GM21737 (cell line): Measurements from ENCODE around the gene METTL2B.

Source experiments
- ATAC-seq: cut with Tn5 transposase; IDR thresholded peaks from one replicate; pipeline ENCODE4 v1.9.1; 2021; ENCODE audit warnings: mild to moderate bottlenecking, moderate library complexity; ENCODE audit not compliant: unreplicated experiment

Gene METTL2B, protein sequence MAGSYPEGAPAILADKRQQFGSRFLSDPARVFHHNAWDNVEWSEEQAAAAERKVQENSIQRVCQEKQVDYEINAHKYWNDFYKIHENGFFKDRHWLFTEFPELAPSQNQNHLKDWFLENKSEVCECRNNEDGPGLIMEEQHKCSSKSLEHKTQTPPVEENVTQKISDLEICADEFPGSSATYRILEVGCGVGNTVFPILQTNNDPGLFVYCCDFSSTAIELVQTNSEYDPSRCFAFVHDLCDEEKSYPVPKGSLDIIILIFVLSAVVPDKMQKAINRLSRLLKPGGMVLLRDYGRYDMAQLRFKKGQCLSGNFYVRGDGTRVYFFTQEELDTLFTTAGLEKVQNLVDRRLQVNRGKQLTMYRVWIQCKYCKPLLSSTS

GRCh38 chr7:128476402-128477335 lies at the start of gene METTL2B:
Gene METTL2B, plus strand, starts transcription at chr7:128476748. Its CDS starts 18 bp downstream, at chr7:128476766.
- ATAC-seq, result peak; percentile 91

DNA sequence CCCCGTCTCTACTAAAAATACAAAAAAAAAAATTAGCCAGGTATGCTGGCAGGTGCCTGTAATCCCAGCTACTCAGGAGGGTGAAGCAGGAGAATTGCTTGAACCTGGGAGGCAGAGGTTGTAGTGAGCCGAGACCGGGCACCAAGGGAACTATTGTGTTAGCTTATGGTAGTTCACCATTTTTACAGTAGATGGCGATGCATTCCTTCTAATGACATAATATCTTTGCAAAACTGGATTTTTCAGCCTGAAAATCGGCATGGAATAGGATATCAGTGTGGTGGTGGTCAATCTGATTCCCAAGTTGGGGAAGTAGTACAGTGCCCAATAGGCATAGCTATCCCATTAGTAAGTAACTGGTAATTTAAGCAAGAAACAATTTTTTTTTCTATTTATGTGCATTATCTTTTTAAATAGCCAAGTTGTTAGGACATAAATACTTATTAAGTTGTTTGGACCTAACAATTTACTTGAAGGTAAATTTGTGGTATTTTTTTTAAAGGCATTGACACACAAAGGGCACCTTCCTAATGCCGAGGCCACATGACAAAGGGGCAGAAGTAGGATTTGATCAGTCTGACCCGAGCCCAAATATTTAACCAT lies 49.2 kb upstream of the METTL2B start:
- no peak for ATAC-seq

GRCh38 chr7:128430207-128430606 lies 46.3 kb upstream of the METTL2B start:
- no peak for ATAC-seq

- no peak for ATAC-seq
Measured at GRCh38 chr7:128431221-128431620, 45.3 kb upstream of the METTL2B start.

- no peak for ATAC-seq
Measured at GRCh38 chr7:128431754-128432153, 44.8 kb upstream of the METTL2B start.

- ATAC-seq, result no peak
Measured at GRCh38 chr7:128434413-128435326, 41.9 kb upstream of the METTL2B start.

DNA sequence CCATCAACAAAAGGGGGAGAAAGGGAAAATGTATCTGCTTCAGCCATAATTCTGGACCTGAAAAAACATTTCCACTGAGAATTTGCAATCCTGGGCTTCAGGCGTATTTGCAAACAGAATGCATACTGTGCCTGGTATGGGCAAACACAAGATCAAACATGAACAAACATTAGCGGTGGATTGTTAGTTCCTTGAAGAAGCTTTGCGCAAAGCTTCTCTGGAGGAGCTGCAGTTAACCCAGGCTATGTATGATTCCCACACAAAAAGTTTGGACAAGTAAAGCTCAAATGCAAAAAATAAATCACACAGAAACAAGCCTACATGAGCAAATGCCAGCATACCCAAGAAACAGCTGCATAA lies 41.2 kb upstream of the METTL2B start:
- ATAC-seq, result no peak

DNA sequence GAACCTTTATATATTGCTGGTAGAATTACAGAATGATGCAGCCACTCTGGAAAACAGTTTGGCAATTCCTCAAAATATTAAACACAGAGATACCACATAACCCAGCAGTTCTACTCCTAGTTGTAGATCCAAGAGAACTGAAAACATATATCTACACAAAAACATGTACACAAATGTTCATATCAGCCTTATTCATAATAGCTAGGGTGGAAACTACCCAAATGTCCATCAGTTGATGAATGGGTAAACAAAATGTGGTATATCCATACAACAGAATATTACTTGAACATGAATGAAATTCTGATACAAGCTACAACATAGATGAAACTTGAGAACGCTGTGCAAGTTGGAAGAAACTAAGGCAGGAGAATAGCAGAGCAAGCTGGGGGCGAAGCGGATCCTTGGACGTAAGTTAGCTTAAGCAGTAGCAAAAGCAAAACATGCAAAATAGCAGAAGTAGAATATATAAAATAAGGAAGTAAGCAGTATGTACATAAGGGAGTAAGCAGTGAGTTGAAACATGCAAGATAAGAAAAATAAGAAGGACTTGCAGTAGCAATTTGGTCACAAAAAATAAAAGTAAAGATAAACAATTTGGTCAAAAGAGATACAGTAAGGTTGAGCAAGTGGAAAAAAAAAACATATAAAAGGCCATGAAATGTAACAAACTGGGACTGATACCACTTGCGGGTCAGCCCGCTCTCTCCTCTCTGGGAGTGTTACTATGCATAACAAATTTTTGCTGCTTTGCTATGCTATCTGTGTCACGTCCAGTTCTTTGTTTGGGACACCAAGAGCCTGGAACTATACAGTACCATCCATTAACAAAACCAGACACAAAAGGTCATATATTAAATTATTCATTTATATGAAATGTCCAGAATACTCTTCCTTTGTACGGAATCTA lies 38.9 kb upstream of the METTL2B start:
- peak; percentile 75 for ATAC-seq

DNA sequence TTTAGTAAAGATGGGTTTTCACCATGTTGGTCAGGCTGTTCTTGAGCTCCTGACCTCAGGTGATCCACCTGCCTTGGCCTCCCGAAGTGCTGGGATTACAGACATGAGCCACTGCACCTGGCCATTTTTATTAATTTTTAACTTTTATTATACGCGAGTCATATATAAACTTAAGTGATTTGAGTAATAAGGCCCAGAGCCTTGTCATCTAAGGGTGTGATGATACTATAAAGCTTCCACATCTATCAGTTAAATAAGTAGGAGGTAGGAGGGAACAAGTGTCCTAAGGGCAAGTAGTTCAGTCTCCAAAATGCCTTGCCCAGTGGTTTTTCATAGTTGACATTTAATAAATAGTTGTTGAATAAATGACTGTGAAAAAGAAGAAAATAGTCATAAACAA lies 34.2 kb upstream of the METTL2B start:
- ATAC-seq, result no peak

DNA sequence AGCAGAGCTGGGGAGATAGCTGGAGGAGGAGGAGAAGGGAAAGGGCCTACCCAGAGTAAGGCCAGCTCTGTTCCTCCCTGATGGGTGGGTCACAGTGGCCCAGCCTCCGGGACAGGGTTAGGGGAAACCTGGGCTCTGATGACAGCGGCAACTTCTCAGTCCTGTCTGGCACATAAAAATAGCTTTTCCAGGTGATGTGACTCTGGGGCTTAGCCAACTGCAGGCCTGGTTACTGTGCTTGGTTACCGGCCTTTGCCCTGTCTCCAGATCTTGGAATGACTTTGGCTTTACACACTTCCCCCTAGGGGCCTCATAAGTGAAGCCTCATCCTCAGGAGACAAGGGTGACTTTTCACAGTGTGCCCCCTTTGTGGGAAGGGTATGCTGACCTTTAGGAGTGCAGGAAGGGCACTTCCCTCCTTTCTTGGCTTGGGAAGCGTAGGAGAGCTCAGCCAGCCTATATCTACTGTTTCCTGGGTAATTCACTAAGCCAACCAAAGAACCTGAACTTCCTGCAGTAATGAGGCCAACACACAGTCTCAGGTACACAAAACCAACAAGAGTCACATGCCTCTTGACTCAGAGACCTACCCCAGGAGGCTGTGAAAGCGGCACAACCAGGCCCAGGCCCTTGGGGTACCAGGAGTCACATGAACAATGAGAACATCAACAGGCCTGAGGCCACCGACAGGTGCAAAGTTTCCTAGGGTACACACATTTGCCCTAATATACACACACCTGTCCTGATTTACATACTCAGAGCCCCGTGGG lies 32.5 kb upstream of the METTL2B start:
- no peak for ATAC-seq

- ATAC-seq, result no peak
Measured at GRCh38 chr7:128446306-128446705, 30.2 kb upstream of the METTL2B start.

DNA sequence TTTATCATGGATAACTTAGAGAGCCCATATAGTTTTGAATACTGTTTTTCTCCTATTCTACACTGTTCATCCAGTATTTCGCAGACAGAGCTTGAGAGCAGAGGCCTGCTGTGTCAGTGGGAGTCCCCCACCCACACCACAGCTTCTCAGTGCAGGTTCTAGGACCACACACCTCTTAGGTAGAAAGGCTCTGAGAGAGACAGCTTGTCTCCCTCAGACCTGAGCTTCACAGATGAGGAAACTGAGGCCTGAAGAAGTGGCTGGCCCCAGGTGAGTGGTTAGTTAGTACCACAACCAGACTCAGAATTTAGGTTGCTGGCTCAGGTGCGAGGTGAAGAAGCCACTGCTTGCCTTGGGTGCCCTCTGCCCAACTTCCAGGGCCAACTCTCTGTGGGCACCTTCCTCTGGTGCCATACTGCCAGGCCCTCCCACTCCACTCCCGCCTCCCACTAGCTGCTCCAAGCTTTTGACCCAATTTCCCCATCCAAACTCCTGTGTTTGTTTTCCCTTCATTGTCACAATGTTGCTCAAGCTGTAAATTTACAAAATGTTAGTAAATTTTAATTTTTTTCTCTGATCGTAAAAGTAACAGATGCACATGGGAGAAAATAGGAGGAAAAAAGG lies 28.5 kb upstream of the METTL2B start:
- no peak for ATAC-seq

GRCh38 chr7:128448751-128449302 lies 27.7 kb upstream of the METTL2B start:
- ATAC-seq, result no peak

- no peak for ATAC-seq
Measured at GRCh38 chr7:128450409-128450808, 26.1 kb upstream of the METTL2B start.

DNA sequence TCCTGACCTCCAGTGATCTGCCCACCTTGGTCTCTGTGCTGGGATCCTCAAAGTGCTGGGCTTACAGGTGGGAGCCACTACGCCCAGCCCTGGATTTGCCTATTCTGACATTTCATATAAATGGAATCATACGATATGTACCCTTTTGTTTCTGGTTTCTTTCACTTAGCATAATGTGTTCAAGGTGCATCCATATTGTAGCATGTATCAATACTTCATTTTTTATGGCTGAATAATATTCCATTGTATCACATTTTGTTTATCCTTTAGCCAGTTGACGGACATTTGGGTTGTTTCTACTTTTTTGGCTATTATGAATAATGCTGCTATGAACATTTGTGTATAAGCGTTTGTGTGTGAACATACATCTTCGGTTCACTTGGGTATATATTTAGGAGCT lies 25.6 kb upstream of the METTL2B start:
- ATAC-seq, result no peak

- no peak for ATAC-seq
Measured at GRCh38 chr7:128452552-128452951, 24.0 kb upstream of the METTL2B start.

- no peak for ATAC-seq
Measured at GRCh38 chr7:128453836-128454804, 22.4 kb upstream of the METTL2B start.
